Activated naive CD8-positive, alpha-beta T cell (primary cell): ENCODE measurements around the gene CARHSP1.
A peak's percentile ranks its signal among the peaks of the same experiment; 100 is the strongest.

Source experiments
- H3K27ac Mint-ChIP-seq: one replicate; pipeline ENCODE4 v1.8.0; 2021; ENCODE audit warnings: mixed read lengths
- H3K27me3 Mint-ChIP-seq: one replicate; pipeline ENCODE4 v1.8.0; 2021; ENCODE audit warnings: mixed read lengths
- H3K36me3 Mint-ChIP-seq: one replicate; pipeline ENCODE4 v1.8.0; 2021; ENCODE audit warnings: mixed read lengths
- H3K4me1 Mint-ChIP-seq: one replicate; pipeline ENCODE4 v1.8.0; 2021; ENCODE audit warnings: low read depth, mixed read lengths
- H3K4me3 Mint-ChIP-seq: one replicate; pipeline ENCODE4 v1.8.0; 2021; ENCODE audit warnings: mild to moderate bottlenecking, mixed read lengths
- H3K9me3 Mint-ChIP-seq: one replicate; pipeline ENCODE4 v1.8.0; 2021; ENCODE audit warnings: low read depth, mixed read lengths

The CARHSP1 gene

GRCh38 chr16:8855972-8856371 lies 12.8 kb downstream of the CARHSP1 start:
- Mint-ChIP-seq H3K27me3 (no peaks in the 10 kb centered on the region), H3K4me1 (peaks cover 32% of the 10 kb centered on the region), H3K27ac (peak overlapping the region; percentile 34), H3K9me3 (no peaks in the 10 kb centered on the region), H3K4me3 (no peak overlapping the region), H3K36me3 (peaks cover 2% of the 10 kb centered on the region)

GRCh38 chr16:8855051-8855786 lies 13.6 kb downstream of the CARHSP1 start:
- peaks cover 2% of the 10 kb centered on the region for H3K36me3 Mint-ChIP-seq

GRCh38 chr16:8854298-8854948 lies 14.4 kb downstream of the CARHSP1 start:
- no peak overlapping the region for H3K27ac Mint-ChIP-seq
- H3K4me1 Mint-ChIP-seq, result peaks cover 42% of the 10 kb centered on the region
- no peaks in the 10 kb centered on the region for H3K9me3 Mint-ChIP-seq
- H3K4me3 Mint-ChIP-seq, result no peak overlapping the region
- no peaks in the 10 kb centered on the region for H3K27me3 Mint-ChIP-seq
- H3K36me3 Mint-ChIP-seq, result peaks cover 2% of the 10 kb centered on the region

More at GRCh38 chr16:8855051-8855786, 13.6 kb downstream of the CARHSP1 start:
- H3K4me3 Mint-ChIP-seq, result no peak overlapping the region
- H3K4me1 Mint-ChIP-seq, result peaks cover 37% of the 10 kb centered on the region
- H3K27me3 Mint-ChIP-seq, result no peaks in the 10 kb centered on the region
- no peaks in the 10 kb centered on the region for H3K9me3 Mint-ChIP-seq
- H3K27ac Mint-ChIP-seq, result peak overlapping the region; percentile 61

GRCh38 chr16:8853611-8854010 lies 15.2 kb downstream of the CARHSP1 start:
- Mint-ChIP-seq H3K4me3 (no peak overlapping the region), H3K27me3 (no peaks in the 10 kb centered on the region), H3K9me3 (no peaks in the 10 kb centered on the region), H3K27ac (peak overlapping the region; percentile 41), H3K36me3 (peaks cover 2% of the 10 kb centered on the region), H3K4me1 (peaks cover 44% of the 10 kb centered on the region)

GRCh38 chr16:8853150-8853549 lies 15.7 kb downstream of the CARHSP1 start:
- Mint-ChIP-seq H3K9me3 (no peaks in the 10 kb centered on the region), H3K27me3 (no peaks in the 10 kb centered on the region), H3K36me3 (peaks cover 2% of the 10 kb centered on the region), H3K4me3 (no peak overlapping the region), H3K4me1 (peaks cover 42% of the 10 kb centered on the region), H3K27ac (peak overlapping the region; percentile 41)

- Mint-ChIP-seq H3K4me1 (peaks cover 39% of the 10 kb centered on the region), H3K27ac (peak overlapping the region; percentile 41), H3K36me3 (peaks cover 2% of the 10 kb centered on the region), H3K4me3 (no peak overlapping the region), H3K27me3 (no peaks in the 10 kb centered on the region), H3K9me3 (no peaks in the 10 kb centered on the region)
These were observed 16.3 kb downstream of the CARHSP1 start for GRCh38 chr16:8852534-8852933.

GRCh38 chr16:8851761-8852403 lies 16.9 kb downstream of the CARHSP1 start:
- H3K27ac Mint-ChIP-seq, result peak overlapping the region; percentile 64
- H3K4me3 Mint-ChIP-seq, result no peak overlapping the region
- peaks cover under 1% of the 10 kb centered on the region for H3K36me3 Mint-ChIP-seq
- no peaks in the 10 kb centered on the region for H3K9me3 Mint-ChIP-seq
- H3K4me1 Mint-ChIP-seq, result peaks cover 37% of the 10 kb centered on the region
- H3K27me3 Mint-ChIP-seq, result no peaks in the 10 kb centered on the region

- no peaks in the 10 kb centered on the region for H3K9me3 Mint-ChIP-seq
- H3K4me1 Mint-ChIP-seq, result peaks cover 28% of the 10 kb centered on the region
- H3K36me3 Mint-ChIP-seq, result no peaks in the 10 kb centered on the region
- H3K27ac Mint-ChIP-seq, result peak overlapping the region; percentile 72
- no peak overlapping the region for H3K4me3 Mint-ChIP-seq
- no peaks in the 10 kb centered on the region for H3K27me3 Mint-ChIP-seq
These were observed 18.4 kb downstream of the CARHSP1 start for GRCh38 chr16:8850279-8850885.

- H3K27ac Mint-ChIP-seq, result peak overlapping the region; percentile 34
- H3K4me3 Mint-ChIP-seq, result no peak overlapping the region
- H3K27me3 Mint-ChIP-seq, result no peaks in the 10 kb centered on the region
- H3K9me3 Mint-ChIP-seq, result no peaks in the 10 kb centered on the region
- H3K4me1 Mint-ChIP-seq, result peaks cover 27% of the 10 kb centered on the region
- peaks cover 3% of the 10 kb centered on the region for H3K36me3 Mint-ChIP-seq
These were observed 19.3 kb downstream of the CARHSP1 start for GRCh38 chr16:8849411-8850011.

GRCh38 chr16:8848939-8849391 lies 19.8 kb downstream of the CARHSP1 start:
- Mint-ChIP-seq H3K27ac (no peak overlapping the region), H3K4me3 (no peak overlapping the region), H3K9me3 (no peaks in the 10 kb centered on the region), H3K4me1 (peaks cover 27% of the 10 kb centered on the region), H3K36me3 (peaks cover 3% of the 10 kb centered on the region), H3K27me3 (no peaks in the 10 kb centered on the region)

GRCh38 chr16:8848231-8848938 lies 20.4 kb downstream of the CARHSP1 start:
- Mint-ChIP-seq H3K4me1 (peaks cover 27% of the 10 kb centered on the region), H3K36me3 (peaks cover 3% of the 10 kb centered on the region), H3K4me3 (no peak overlapping the region), H3K27me3 (no peaks in the 10 kb centered on the region), H3K27ac (no peak overlapping the region), H3K9me3 (no peaks in the 10 kb centered on the region)

- Mint-ChIP-seq H3K36me3 (peaks cover 3% of the 10 kb centered on the region), H3K9me3 (no peaks in the 10 kb centered on the region), H3K27ac (no peak overlapping the region), H3K27me3 (no peaks in the 10 kb centered on the region), H3K4me3 (no peak overlapping the region), H3K4me1 (peaks cover 22% of the 10 kb centered on the region)
These were observed 21.2 kb downstream of the CARHSP1 start for GRCh38 chr16:8847623-8848022.

- Mint-ChIP-seq H3K27me3 (no peaks in the 10 kb centered on the region), H3K4me1 (peaks cover 22% of the 10 kb centered on the region), H3K36me3 (peaks cover 3% of the 10 kb centered on the region), H3K27ac (no peak overlapping the region), H3K9me3 (no peaks in the 10 kb centered on the region), H3K4me3 (no peak overlapping the region)
These were observed 21.7 kb downstream of the CARHSP1 start for GRCh38 chr16:8847145-8847544.

GRCh38 chr16:8846401-8846932 lies 22.3 kb downstream of the CARHSP1 start:
- no peaks in the 10 kb centered on the region for H3K27me3 Mint-ChIP-seq
- H3K4me1 Mint-ChIP-seq, result peaks cover 24% of the 10 kb centered on the region
- H3K36me3 Mint-ChIP-seq, result peaks cover 3% of the 10 kb centered on the region
- H3K27ac Mint-ChIP-seq, result no peak overlapping the region
- no peak overlapping the region for H3K4me3 Mint-ChIP-seq
- no peaks in the 10 kb centered on the region for H3K9me3 Mint-ChIP-seq
